Activated gamma-delta T cell treated with Interleukin-2 at 50 U/mL for 16 hours (primary cell): ENCODE results near the gene TSHZ2.

Experiments used
- DNase-seq: peaks from one replicate; pipeline ENCODE4 v3.0.0-alpha.2; 2020

The TSHZ2 gene

GRCh38 chr20:53260591-53260990 is 288.4 kb downstream of the TSHZ2 start:
- DNase-seq, result no peak

- DNase-seq, result no peak
Observed at GRCh38 chr20:53262365-53262764, 290.2 kb downstream of the TSHZ2 start.

- no peak for DNase-seq
Observed at GRCh38 chr20:53263554-53264438, 291.6 kb downstream of the TSHZ2 start.

GRCh38 chr20:53264604-53265003 is 292.4 kb downstream of the TSHZ2 start:
- no peak for DNase-seq

- no peak for DNase-seq
Observed at GRCh38 chr20:53265304-53265875, 293.2 kb downstream of the TSHZ2 start.

- DNase-seq, result no peak
Observed at GRCh38 chr20:53269380-53269779, 297.2 kb downstream of the TSHZ2 start.

- no peak for DNase-seq
Observed at GRCh38 chr20:53270792-53271375, 298.7 kb downstream of the TSHZ2 start.

GRCh38 chr20:53274365-53274764 is 302.2 kb downstream of the TSHZ2 start:
- DNase-seq, result no peak

GRCh38 chr20:53274807-53275206 is 302.6 kb downstream of the TSHZ2 start:
- no peak for DNase-seq

GRCh38 chr20:53276143-53276542 is 304.0 kb downstream of the TSHZ2 start:
- DNase-seq, result no peak

- no peak for DNase-seq
Observed at GRCh38 chr20:53278555-53278954, 306.4 kb downstream of the TSHZ2 start.

- no peak for DNase-seq
Observed at GRCh38 chr20:53279735-53280134, 307.6 kb downstream of the TSHZ2 start.

GRCh38 chr20:53281557-53282117 is 309.5 kb downstream of the TSHZ2 start:
- no peak for DNase-seq

GRCh38 chr20:53282217-53282955 is 310.2 kb downstream of the TSHZ2 start:
- no peak for DNase-seq

GRCh38 chr20:53283011-53283410 is 310.9 kb downstream of the TSHZ2 start:
- no peak for DNase-seq

GRCh38 chr20:53283597-53283996 is 311.4 kb downstream of the TSHZ2 start:
- no peak for DNase-seq

GRCh38 chr20:53284256-53284655 is 312.1 kb downstream of the TSHZ2 start:
- DNase-seq, result no peak

GRCh38 chr20:53284696-53285095 is 312.5 kb downstream of the TSHZ2 start:
- DNase-seq, result no peak

- no peak for DNase-seq
Observed at GRCh38 chr20:53287357-53288042, 315.3 kb downstream of the TSHZ2 start.

GRCh38 chr20:53291548-53291947 is 319.4 kb downstream of the TSHZ2 start:
- DNase-seq, result no peak

GRCh38 chr20:53292347-53292746 is 320.2 kb downstream of the TSHZ2 start:
- DNase-seq, result no peak

- DNase-seq, result no peak
Observed at GRCh38 chr20:53294804-53295203, 322.6 kb downstream of the TSHZ2 start.
